Measurements from ENCODE around the gene ZBTB46. TPM values are rescaled to one million over a fixed set of nuclear protein-coding genes. Genes with fewer than 3 reads are reported as not detected.

ZBTB46 gene
- total RNA-seq, 1 experiment from 2014 or later: 10.7 TPM

- ChIA-PET CTCF (no interaction called here), RAD21 (ENCODE audit: low non-redundant PET in 1 of 2, low total read pairs in 2 of 2, uncharacterized antibody in 2 of 2, unreplicated experiment in 2 of 2) (no interaction called here), POLR2A (interaction anchor here (1.4 kb wide), 1 partner anchor 30 kb away, joined by 4 read pairs; the partner anchor contains the start of gene LIME1)
- TSS peak; percentile 55 for BruUV-seq (replicated peaks)
- H4K20me1 ChIP-seq (ENCODE audit: insufficient read depth): no peaks in the 10 kb centered on the region
- peak overlapping the region; percentile 95 for H3K27ac ChIP-seq (ENCODE audit: low read depth, low read length)
- no peaks in the 10 kb centered on the region for H3K9me3 ChIP-seq (ENCODE audit: control insufficient read depth in 1 of 2, insufficient read depth in 1 of 2, low read depth in 1 of 2, low read length in 2 of 2)
- H2AFZ ChIP-seq (ENCODE audit: low read depth, low read length, poor library complexity, severe bottlenecking): no peak overlapping the region
- H3K79me2 ChIP-seq (ENCODE audit: insufficient read depth, low read length): peaks cover 60% of the 10 kb centered on the region
- intact Hi-C loops (cut with micrococcal nuclease): loop anchor here (1.0 to 10.0 kb wide), 2 partner anchors 158 to 349 kb away; no protein-coding TSS in a partner anchor
- H3K4me3 ChIP-seq (replicated peaks in 1 of 2; ENCODE audit: low read depth in 1 of 2, low read length in 2 of 2): peak overlapping the region; percentile 85 to 96
- peaks cover 8 to 30% of the 10 kb centered on the region in 2 experiments; a peak in 3 of 4 replicates for H3K36me3 ChIP-seq (ENCODE audit: control insufficient read depth in 1 of 2, insufficient read depth in 2 of 2, low read length in 2 of 2)
- no peak for DNase-seq (ENCODE audit: low read depth, low spot score)
- peaks cover 13 to 39% of the 10 kb centered on the region in 2 experiments for H3K4me1 ChIP-seq (ENCODE audit: control insufficient read depth in 1 of 2, insufficient read depth in 2 of 2, low read length in 2 of 2)
- TF ChIP-seq SP1 (IDR thresholded peaks at IDR 0.05; ENCODE audit: low read depth) (no peak), ELF1 (IDR thresholded peaks at IDR 0.05; ENCODE audit: borderline replicate concordance, low read depth) (no peak), FOSL1 (IDR thresholded peaks at IDR 0.05; ENCODE audit: low read depth) (no peak), ZFX (IDR thresholded peaks at IDR 0.05) (no peak), CTCF (IDR thresholded peaks at IDR 0.05 in 2 of 3, conservative IDR thresholded peaks at IDR 0.05 in 1 of 3; ENCODE audit: borderline replicate concordance in 1 of 3, insufficient read depth in 1 of 3, low read depth in 2 of 3, low read length in 2 of 3) (no peak), SRF (IDR thresholded peaks at IDR 0.05; ENCODE audit: low read depth) (no peak), ZNF274 (IDR thresholded peaks at IDR 0.05; ENCODE audit: low read depth, low read length) (no peak), EGR1 (IDR thresholded peaks at IDR 0.05; ENCODE audit: low read depth) (no peak), ATF3 (IDR thresholded peaks at IDR 0.05) (no peak), EZH2phosphoT487 (IDR thresholded peaks at IDR 0.05; ENCODE audit: borderline replicate concordance) (no peak), MAX (IDR thresholded peaks at IDR 0.05) (no peak), SIN3A (IDR thresholded peaks at IDR 0.05; ENCODE audit: low read depth) (no peak), YY1 (IDR thresholded peaks at IDR 0.05; ENCODE audit: extremely low read depth, insufficient replicate concordance, low read depth, low read length) (no peak)
- TF ChIP-seq, protein P1, sequence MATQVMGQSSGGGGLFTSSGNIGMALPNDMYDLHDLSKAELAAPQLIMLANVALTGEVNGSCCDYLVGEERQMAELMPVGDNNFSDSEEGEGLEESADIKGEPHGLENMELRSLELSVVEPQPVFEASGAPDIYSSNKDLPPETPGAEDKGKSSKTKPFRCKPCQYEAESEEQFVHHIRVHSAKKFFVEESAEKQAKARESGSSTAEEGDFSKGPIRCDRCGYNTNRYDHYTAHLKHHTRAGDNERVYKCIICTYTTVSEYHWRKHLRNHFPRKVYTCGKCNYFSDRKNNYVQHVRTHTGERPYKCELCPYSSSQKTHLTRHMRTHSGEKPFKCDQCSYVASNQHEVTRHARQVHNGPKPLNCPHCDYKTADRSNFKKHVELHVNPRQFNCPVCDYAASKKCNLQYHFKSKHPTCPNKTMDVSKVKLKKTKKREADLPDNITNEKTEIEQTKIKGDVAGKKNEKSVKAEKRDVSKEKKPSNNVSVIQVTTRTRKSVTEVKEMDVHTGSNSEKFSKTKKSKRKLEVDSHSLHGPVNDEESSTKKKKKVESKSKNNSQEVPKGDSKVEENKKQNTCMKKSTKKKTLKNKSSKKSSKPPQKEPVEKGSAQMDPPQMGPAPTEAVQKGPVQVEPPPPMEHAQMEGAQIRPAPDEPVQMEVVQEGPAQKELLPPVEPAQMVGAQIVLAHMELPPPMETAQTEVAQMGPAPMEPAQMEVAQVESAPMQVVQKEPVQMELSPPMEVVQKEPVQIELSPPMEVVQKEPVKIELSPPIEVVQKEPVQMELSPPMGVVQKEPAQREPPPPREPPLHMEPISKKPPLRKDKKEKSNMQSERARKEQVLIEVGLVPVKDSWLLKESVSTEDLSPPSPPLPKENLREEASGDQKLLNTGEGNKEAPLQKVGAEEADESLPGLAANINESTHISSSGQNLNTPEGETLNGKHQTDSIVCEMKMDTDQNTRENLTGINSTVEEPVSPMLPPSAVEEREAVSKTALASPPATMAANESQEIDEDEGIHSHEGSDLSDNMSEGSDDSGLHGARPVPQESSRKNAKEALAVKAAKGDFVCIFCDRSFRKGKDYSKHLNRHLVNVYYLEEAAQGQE (IDR thresholded peaks at IDR 0.05; ENCODE audit: low read depth): no peak
- no peaks in the 10 kb centered on the region for H3K9me2 ChIP-seq (ENCODE audit: insufficient read depth)
- H3K27me3 ChIP-seq (ENCODE audit: insufficient read depth, low read length): no peaks in the 10 kb centered on the region
- no peak for ATAC-seq
- H3K4me2 ChIP-seq (ENCODE audit: low read length): peak overlapping the region; percentile 95
- H3K9ac ChIP-seq (ENCODE audit: low read length): peak overlapping the region; percentile 96
Observed at GRCh38 chr20:63706027-63706695, 124.9 kb downstream of the ZBTB46 start.

Data from HCT116 (cell line).